GM18868 (cell line): ENCODE measurements around the gene CDC25C.

Source experiments
- ATAC-seq: cut with Tn5 transposase; IDR thresholded peaks from one replicate; pipeline ENCODE4 v1.9.1; 2021; ENCODE audit warnings: mild to moderate bottlenecking, moderate library complexity; ENCODE audit not compliant: unreplicated experiment

The CDC25C gene

DNA sequence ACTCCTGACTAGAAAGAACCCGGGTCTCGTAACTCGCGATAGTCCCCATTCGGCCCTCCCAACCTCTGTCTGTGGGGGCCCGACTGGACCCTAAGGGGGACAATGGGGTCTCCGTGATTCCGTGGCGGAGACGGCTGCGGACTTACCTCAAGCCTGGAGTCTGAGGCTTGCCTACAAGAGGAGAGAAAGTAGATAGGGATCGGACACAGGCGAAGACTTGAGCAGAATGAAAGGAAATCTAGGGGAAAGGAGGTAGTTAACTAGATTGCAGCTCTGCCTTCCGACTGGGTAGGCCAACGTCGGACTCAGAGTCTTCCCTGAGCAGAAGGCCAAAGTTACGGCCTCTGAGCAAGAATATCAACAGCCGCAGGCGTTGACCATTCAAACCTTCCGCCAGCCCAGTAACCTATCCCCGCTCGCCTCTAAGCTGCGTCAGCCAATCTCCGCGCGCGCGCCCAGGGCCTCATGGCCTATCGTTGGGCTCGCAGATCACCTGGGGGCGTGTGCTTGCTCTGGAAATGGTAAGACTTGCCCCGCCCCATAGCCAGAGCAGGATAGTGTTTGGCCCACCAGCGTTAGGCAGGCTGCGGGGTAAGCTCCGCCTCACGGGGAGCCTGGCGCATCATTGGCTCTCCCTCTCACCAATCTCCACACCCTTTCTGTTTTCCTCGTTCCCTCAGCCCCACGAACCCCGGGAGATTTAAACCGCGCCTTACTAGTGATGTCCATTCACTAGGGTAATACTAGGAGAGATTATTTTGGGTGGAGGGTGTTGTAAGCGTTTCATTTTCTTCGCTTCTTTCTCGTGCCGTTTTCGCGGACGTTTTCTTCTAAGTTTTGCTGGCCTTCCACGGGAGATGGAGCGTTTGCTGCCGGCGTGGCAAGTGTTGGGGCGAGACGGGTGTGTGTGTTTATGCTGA is at the start of gene CDC25C:
Gene CDC25C, minus strand, starts transcription at position 356 of the 920 bp plus-strand sequence. CDS start 624 bp downstream, outside the sequence.
- ATAC-seq: peak; percentile 100

DNA sequence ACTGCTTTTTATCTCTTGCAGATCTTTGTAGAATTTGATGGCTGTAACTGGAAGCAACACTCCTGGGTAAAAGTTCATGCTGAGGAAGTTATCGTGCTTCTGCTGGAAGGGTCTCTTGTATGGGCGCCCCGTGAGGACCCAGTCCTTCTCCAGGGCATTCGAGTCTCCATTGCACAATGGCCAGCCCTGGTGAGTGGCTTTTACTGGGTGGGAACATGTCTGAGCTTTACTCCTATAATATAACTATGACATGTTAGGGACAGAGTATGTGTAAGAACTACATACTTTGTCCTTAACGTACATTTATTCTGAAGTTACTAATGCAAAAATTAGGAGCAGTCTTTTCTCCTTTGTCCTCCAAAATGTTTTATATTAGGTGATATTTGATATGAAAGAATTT is 41.0 kb upstream of the CDC25C start:
- ATAC-seq: no peak

DNA sequence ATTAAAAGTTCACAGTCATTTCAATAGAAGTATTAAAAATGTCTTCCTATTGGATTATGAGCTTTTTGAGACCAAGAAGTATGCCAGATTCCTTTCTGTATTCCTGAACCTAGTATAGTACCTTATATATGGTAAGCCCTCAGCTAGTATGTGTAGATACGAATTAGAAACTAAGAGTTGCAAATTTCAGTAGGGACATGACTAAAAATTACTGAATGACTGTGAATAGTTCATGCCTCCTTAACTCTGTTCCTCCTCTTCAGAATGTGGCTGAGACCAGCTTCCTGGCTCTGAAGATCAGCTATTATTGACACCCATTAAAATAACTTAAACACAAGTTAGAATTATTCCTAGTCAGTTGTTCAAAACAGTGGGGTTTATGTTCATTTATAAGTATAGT is 40.6 kb upstream of the CDC25C start:
- peak; percentile 79 for ATAC-seq

DNA sequence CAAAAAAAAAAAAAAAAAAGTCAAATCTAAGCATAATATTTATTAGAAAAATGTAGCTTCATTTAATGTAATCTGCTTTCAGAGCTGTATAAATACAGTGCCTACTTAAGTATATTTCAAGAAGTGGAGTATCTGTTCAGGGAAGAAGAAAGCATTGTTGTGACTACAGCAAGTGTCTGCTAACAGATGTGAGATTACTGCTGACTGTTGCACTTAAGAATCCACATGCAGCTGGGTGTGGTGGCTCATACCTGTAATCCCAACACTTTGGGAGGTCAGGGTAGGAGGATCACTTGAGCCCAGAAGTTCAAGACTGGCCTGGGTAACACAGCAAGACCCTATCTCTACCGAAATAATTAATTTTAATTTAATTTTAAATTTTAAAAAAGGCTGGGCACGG is 39.9 kb upstream of the CDC25C start:
- ATAC-seq: no peak

DNA sequence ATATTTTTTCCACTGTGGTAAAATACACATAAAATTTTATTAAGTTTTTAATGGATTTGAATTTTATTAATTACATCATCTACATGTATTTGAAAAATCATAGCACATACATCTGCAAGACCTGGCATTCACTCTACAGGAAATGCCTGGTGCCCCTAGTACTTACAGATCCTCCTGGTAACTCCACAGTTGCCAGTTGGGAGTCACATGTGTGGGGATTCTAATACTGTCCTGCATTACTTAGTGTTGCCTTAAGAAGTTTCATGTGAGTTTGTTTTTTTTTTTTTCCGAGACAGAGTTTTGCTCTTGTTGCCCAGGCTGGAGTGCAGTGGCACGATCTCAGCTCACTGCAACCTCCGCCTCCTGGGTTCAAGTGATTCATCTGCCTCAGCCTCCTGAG is 38.9 kb upstream of the CDC25C start:
- ATAC-seq: no peak

DNA sequence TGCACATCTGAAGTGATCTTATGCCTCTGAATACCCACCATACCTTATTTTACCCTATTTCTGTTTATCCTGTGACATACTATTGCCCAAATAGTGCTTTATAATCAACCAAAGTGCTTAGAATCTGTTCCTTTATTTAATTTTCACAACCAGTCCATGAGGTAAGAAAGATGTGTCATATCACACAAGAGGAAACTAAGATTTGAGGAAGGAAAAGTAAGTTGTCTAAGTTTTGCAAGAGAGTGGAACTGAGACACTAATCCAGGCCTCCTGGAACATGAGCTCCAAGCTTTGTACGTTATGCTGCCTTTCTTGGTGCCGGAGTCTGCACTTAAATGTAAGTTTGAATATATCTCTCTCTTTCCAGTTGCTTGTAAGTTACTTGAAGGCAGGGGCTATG is 38.1 kb upstream of the CDC25C start:
- no peak for ATAC-seq

DNA sequence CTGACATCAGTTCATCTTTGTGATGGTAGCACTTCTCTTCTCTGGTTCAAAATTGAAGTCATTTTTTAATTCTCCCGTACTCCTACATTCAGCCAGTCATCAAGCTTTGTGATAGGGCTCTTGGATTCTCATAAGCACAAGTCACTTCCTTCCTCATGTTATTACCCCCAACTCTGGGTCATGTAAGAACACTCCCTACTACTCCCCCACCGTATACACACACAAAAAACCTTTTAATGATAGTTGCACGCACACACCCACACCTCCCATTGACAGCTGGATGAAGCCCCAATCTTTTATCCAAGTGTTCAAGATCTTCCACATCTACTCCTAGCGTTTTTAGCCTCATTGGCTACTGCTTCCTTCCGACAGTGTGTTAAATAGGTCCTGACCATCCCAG is 37.7 kb upstream of the CDC25C start:
- ATAC-seq: no peak

DNA sequence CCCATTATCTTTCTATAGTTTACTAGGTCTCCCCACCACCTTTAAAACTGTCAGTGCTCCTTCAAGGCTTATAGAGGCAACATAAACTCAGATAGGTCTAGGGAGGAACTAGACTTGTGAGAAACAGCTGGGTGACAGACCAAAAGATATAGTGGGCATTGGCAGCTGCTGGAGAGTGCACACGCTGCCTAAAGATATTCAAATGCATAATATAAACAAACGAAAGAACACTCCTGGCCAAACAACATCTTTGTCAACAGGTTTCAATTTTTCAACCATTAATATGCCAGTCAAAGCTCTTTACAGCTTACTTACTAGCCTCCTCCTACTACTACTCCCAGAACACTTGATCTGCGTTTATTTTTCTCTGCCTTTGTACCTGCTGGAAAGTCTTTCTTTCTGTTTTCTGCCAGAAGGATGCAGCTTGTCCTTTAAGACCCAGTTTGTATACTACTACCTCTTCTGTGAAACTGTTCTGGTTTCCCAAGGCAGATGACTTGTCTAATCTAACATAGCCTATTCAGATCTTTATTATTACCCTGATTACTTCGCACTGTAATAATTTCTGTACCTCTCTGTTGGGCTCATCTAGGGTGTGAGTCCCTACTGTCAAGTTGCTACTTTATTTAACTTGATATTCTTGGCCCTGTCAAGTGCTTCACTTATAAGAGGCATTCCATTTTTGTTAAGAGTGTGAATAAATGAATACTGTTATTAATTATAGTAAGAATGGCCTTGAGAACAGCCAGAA is 35.2 kb upstream of the CDC25C start:
- no peak for ATAC-seq

DNA sequence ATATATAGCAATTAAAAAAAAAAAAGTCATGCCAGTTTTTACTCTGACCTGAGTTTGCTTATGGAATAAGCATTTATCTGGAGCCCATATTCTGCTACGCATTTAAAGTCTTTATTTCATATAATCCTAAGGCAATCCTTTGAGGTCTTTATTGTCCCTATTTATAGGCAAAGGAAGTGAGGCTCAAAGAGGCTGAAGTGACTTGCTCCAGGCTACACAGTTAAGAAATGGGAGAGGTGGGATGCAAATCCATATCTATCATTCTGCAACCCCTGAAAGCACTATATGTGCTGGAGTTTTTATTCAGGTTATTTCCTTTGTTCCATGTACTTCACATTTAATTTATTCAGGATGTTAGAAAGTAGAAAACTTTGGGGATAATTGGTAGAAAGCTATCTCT is 33.0 kb upstream of the CDC25C start:
- no peak for ATAC-seq

DNA sequence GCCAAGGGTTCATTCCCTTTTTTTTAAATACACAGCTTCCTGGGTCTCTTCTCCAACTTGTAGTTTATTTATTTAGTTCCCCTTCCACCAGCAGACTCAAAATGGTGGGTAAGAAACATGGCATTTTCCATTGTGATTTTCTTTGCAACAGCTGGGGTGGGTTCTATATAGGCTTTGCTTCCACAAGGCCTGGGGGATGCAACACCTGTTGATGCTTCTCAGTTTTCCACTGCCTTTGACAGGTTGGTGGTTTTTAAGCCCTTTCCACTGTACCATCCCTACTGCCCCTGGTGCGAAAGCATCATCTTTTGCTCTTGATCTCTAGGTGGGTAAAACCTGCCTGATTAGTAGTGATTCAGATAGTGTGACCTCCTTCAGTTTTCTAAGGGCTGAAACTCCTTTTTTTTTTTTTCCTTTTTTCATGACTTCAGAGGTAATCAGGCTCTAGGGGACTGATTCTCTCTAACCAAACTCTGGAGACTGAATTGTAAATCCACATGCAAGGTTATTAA is 29.4 kb upstream of the CDC25C start:
- no peak for ATAC-seq

DNA sequence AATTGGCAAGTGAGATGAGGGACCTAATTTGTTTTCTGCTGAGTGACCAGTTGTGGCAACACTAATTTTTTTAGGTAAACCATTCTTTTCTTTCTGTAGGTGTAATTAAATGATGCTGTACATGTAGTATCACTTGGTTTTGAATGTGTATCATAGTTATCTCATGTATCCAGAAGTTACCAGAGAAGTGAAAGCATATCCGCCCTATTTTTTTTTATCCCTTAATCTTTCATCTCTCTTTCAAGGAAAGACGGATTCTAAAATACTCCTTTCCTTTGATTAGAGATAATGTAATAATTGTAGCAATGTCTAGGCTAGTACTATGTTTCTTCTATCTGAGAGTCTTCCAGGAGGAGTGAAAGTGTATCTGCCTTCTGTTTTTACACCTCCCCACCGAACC is 28.0 kb upstream of the CDC25C start:
- ATAC-seq: no peak

DNA sequence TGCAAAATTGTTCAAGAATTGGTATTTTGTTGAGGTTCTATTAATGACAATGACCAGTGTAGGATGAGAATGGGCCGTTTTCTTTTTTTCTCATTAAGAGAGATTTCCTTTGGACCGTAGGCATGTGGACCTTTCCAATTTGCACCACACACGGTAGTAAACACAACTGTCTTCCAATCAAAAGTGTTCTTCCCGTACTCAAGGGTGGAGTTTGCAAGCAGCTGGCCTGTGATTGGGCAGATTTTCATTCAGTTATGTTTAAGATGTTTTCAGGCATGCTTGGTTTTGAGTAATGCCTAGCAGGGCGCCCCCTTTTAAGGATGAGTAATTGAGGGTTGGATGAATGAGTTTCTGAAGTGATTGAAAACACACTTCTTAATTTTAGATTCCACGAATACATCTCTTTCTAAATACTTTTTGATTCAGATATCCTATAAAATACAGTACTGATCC is 23.3 kb upstream of the CDC25C start:
- ATAC-seq: peak; percentile 48

DNA sequence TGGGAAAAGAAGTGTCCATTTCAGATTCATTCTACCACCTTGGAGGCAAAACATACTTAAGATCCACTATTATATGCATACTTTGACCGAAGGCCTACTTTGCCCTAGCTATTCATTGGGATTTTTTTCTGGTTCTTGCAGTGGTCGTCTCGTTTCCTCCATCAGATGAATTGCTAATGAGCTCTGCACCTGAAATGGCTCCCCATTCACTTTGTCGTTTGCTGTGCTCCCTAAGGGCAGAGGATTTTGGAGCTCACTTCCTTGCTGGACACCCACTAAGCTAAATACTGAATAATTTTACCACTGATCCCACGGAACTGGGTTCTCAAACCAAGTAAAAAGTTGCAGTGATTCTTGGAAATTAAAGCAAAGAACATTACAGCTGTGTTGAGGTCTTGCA is 22.8 kb upstream of the CDC25C start:
- no peak for ATAC-seq

DNA sequence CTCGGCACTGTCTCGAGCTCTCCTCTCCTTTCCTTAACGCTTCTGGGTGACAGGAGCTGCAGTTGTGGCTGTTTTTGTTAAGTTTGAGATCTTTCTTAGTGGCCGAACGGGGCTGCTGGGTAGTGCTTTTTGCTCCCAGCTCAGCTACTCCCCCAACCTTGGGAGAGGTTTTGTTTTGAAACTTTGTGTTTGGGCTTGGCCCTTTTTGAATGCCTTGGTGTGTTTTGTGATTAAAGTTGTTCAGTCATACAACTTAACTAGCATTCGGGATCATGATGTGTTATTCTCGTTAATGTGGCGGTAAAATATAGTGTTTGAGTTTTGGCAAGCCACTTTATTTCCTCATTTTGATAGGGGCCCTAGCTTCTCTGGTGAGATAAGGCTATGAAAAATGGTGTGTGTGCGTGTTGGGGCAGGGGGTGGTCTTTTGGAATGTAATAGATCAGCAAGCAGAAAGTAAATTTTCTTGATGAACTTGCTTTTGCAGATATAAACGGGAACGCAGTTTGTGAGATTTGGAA is 22.0 kb upstream of the CDC25C start:
- ATAC-seq: no peak

DNA sequence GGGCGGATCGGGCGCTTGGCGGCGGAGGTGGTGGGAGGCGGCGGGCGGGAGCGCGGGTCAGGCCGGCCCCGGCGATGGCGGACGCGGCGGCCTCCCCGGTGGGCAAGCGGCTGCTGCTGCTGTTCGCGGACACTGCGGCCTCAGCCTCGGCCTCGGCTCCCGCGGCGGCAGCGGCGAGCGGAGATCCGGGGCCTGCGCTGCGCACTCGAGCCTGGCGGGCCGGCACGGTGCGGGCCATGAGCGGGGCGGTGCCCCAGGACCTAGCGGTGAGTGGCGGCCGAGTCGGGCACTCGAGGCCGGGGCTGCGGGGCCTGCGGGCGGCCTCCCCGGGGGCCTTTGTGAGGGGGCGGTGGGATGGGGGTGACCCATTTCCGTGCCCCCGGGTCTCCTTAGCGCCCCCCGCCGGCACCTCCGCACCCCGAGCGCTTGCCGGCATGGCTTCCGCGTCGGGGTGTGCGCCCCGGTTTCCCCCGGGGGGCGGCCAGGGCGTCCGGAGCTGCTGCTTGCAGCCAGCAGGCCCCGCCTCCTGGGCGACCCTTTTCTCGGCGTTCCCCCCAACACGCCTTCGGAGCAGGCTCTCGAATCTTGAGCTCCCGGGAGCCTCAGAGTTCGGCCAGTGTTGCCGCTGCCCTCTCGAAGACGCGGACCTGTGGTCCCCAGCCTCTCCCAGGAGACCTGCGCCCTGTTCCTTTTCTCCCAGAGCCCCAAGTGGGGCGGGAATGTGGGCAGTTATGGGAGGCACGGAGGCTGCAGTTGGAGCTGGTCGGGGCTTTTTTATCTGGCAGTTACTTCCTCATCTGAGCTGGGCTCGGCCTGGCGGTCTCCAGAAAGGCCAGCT is 21.3 kb upstream of the CDC25C start:
- ATAC-seq: peak; percentile 39

DNA sequence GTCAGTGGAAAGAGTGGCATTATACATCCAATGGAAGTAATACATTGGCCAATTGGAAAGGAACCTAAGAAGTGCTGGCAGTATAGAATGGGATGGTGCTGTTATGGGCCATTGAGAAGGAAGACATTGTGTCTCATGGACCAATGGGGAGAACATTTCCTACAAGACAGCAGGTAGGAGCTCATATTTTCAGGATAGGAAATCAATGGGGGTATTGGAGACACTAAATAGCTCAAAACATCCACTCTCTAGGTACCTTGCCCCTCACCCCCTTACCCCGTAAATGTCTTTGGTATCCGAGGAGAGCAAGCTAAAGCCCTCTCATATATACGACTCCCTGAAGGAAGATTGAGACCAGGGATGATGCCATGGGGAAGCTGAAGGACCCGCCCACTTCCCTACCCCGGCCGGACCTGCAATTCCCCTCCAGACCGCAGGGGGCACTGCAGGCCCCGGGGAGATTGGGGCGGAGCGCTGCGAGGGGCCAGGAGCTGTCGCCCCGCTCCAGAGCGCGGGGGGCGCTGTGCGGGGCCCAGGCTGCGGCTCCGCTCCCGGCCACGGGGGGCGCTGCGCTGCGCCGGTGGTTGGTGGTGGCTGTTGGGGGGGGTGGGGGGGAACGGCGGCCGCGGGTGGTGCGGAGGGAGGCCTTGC is 20.6 kb upstream of the CDC25C start, which contains the start of gene KDM3B:
Gene KDM3B, plus strand, starts transcription at position 615 of the 651 bp plus-strand sequence. CDS start 111 bp downstream, outside the sequence.
- peak; percentile 71 for ATAC-seq

DNA sequence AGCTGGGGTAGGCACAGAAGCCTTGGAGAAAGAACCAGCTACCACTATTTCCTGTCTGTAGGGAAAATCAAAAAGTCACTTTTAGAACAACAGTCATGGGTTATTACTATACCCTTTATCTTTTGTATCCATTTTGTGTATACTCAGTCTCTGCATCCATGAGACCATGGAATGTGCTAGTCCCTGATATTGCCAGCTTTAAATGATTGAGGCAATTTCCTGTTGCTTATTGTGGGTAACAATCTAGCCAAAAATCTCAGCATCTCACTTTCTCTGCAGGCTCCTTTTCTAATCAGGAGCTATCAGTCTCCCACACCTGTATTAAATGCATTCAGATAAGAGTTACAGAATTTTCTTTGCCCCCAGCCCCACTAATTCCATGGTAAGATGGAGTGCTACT is 19.9 kb upstream of the CDC25C start:
- ATAC-seq: no peak

DNA sequence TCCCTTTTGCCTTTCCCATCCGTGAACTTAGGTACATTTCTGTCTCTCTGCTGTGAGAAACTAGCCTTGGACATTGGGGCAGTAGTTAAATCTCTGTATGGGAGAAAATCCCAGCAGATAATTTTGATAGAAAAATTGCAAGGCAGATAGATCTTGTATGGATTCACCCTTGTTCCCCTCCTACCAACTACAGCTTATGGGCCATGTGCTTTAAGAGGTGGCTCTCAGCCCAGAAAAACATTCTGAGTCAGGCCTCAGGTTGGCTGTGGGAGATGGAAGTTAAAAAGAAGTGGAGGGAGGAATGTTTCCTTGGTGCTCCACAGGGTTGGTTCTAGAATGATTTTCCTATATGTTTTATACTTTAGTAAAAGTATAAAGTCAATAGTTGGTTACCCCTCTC is 19.5 kb upstream of the CDC25C start:
- ATAC-seq: no peak

DNA sequence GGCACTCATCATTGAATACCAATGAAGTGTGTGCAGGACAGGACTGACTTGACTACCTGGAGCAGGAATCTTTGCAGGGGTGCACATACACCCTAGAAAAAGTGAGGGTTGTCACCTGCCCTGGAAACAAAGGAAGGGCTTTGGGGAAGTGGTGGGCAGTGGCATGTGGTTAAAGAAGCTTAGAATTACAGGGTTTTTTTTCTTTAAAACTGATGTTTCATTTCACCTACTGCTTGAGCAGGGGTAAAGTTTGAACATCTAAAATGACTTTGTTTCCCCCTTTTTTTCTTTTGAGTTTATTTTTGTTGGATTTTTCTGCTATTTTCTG is 18.9 kb upstream of the CDC25C start:
- ATAC-seq: no peak
